Small intestine (tissue), 7 donors: Measurements from ENCODE around the gene TSHZ2. TPM values are rescaled to one million over a fixed set of nuclear protein-coding genes. Genes with fewer than 3 reads are reported as not detected.
"Not testable (repeated sequence)": the region's sequence is repeated elsewhere in the genome, so short reads cannot be mapped to it uniquely, and the experiment has no call there.

Source experiments
- DNase-seq, 2 donors: peaks; one replicate each; pipeline versions ENCODE4 v3.0.0 to v3.0.0-alpha.2; 2013
- FAIRE-seq: peaks from 2 replicates; lab custom pipeline; 2012; peaks lifted over from hg19 to GRCh38; lab: Jason Lieb, UNC
- H3K27ac ChIP-seq, 3 donors: one replicate each; pipeline ENCODE4 v1.5.1; 2013; ENCODE audit warnings: low read length in 2 of 3, mild to moderate bottlenecking in 2 of 3, control low read depth in 1 of 3, inconsistent platforms in 1 of 3, low read depth in 1 of 3, moderate library complexity in 1 of 3
- H3K27me3 ChIP-seq, 3 donors: one replicate each; pipeline ENCODE4 v1.6.1; 2013; ENCODE audit warnings: low read length in 3 of 3, inconsistent platforms in 1 of 3; ENCODE audit not compliant: control insufficient read depth in 3 of 3, insufficient read depth in 3 of 3
- H3K36me3 ChIP-seq, 3 donors: one replicate each; pipeline ENCODE4 v1.6.1; 2013; ENCODE audit warnings: low read length in 3 of 3, inconsistent platforms in 1 of 3, low read depth in 1 of 3, mild to moderate bottlenecking in 1 of 3, moderate library complexity in 1 of 3; ENCODE audit not compliant: control insufficient read depth in 3 of 3, insufficient read depth in 2 of 3
- H3K4me1 ChIP-seq, 3 donors: one replicate each; pipeline ENCODE4 v1.6.1; 2013; ENCODE audit warnings: low read length in 2 of 3, inconsistent platforms in 1 of 3, low read depth in 1 of 3, mild to moderate bottlenecking in 1 of 3, moderate library complexity in 1 of 3; ENCODE audit not compliant: control insufficient read depth in 3 of 3, insufficient read depth in 2 of 3
- H3K4me3 ChIP-seq, 3 donors: one replicate each; pipeline ENCODE4 v1.5.1; 2013; ENCODE audit warnings: low read length in 3 of 3, control low read depth in 1 of 3, inconsistent platforms in 1 of 3, low read depth in 1 of 3, mild to moderate bottlenecking in 1 of 3, moderate library complexity in 1 of 3
- H3K9me3 ChIP-seq, 2 donors: one replicate each; pipeline ENCODE4 v1.6.1; 2013; ENCODE audit warnings: low read depth in 1 of 2, low read length in 1 of 2; ENCODE audit not compliant: control insufficient read depth in 2 of 2, insufficient read depth in 1 of 2
- WGBS, 3 donors: extraction: QIAGEN DNeasy Blood & Tissue Kit; methylation state at CpG; one replicate each; pipeline ENCODE4 v1.1.7; 2013; 5-methylcytosine and 5-hydroxymethylcytosine counted together
- polyA plus RNA-seq, 4 donors: library from polyadenylated mRNA; stranded (reverse) in 3 of 4; unstranded in 1 of 4; fragments of 200-250 nt in 3 of 4; fragments of 120-200 nt in 1 of 4; gene quantifications; one replicate each; pipeline versions ENCODE4 v1.2.1 to v1.2.3, GENCODE V29; 2013
- donor health status: healthy with polysubstance abuse.
- donor health status: control.
- donor health status: control.
- donor health status: Bipolar disorder and iron deficiency.
- donor health status: healthy.

The TSHZ2 gene
- polyA plus RNA-seq, 4 donors = 0.67 to 4.4 (median 2.1) TPM

DNA sequence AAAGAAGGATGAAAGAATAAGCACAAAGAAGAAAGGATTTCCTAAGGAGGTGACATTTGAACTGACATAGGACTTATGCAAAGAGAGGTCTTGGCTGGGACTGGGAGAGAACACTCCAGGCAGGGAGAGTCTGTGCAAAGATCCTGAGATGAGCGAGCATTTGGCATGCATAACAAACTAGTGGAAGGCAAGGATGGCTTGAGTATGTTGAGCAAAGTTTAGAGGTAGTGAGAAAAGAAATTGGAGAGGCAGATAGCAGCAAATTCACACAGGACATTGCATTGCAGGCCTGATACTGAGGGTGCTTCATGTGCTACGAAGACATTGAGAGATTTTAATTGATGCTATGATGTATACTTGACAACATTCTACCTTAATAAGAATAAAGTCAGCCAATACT is 383.6 kb downstream of the TSHZ2 start:
- FAIRE-seq (no peak), DNase-seq (no peak)
- peaks cover 0 to 3% of the 10 kb centered on the region in 2 donors for H3K9me3 ChIP-seq
- no peak overlapping the region for H3K4me3 ChIP-seq
- no peak overlapping the region for H3K27ac ChIP-seq
- no peaks in the 10 kb centered on the region for H3K27me3 ChIP-seq
- H3K36me3 ChIP-seq = no peaks in the 10 kb centered on the region
- WGBS, 3 donors = 74 to 84% (median 75%) methylated on average over 2 of the region's 2 CpGs
- no peaks in the 10 kb centered on the region for H3K4me1 ChIP-seq

DNA sequence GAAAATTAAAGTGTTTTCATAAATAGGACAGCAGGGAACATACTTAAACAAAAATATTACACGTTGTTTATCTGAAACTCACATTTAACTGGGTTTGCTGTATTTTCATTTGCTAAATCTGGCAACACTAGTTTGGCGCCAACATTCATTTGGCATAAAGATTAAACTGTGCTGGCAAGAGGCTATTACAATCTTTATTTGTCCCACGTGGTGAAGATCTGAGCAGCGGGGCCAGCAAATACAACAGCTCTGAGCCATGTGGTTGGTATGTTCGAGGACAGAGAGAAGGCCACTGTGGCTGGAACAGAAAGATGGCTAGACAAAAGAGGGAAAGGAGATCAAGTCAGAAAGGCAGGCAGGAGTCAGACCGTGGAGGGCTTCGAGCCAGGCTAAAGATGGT is 387.3 kb downstream of the TSHZ2 start:
- DNase-seq (no peak), FAIRE-seq (no peak)
- WGBS, 3 donors = 80 to 82% (median 82%) methylated on average over 7 of the region's 7 CpGs
- H3K27me3 ChIP-seq = no peaks in the 10 kb centered on the region
- no peak overlapping the region for H3K4me3 ChIP-seq
- H3K27ac ChIP-seq = no peak overlapping the region
- H3K36me3 ChIP-seq = no peaks in the 10 kb centered on the region
- H3K4me1 ChIP-seq = no peaks in the 10 kb centered on the region
- H3K9me3 ChIP-seq = peaks cover 0 to 3% of the 10 kb centered on the region in 2 donors

DNA sequence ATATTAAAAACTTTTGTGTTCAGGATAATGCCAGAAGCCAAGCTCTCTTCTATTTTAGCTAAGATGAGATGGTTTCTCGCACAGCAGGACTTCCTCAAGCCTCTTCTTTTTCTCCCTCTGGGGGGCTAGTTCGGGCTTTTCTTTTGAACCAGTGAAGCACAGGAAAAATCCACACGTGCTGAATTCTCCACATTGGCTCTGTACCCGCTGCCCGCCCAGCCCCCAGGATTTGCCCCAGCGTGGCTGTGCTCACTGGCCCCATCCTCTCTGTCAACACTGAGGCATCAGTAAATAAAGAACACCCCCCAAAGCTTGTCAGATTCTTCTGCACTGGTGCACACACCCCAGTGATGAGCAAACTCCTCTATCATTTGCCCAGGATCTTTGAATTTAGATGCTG is 388.7 kb downstream of the TSHZ2 start:
- 76 to 92% (median 82%) methylated on average over 6 of the region's 6 CpGs for WGBS, 3 donors
- no peak for FAIRE-seq
- H3K27me3 ChIP-seq = no peaks in the 10 kb centered on the region

GRCh38 chr20:53362736-53363135 is 390.6 kb downstream of the TSHZ2 start:
- Histone ChIP-seq H3K4me1 (no peaks in the 10 kb centered on the region), H3K27me3 (no peaks in the 10 kb centered on the region), H3K36me3 (no peaks in the 10 kb centered on the region), H3K4me3 (no peak overlapping the region), H3K9me3 (no peaks in the 10 kb centered on the region), H3K27ac (no peak overlapping the region)
- DNase-seq (no peak), FAIRE-seq (no peak)
- 83 to 88% (median 87%) methylated on average over 8 of the region's 8 CpGs for WGBS, 3 donors

More for the DNA sequence above, 388.7 kb downstream of the TSHZ2 start:
- DNase-seq = no peak
- H3K4me3 ChIP-seq = no peak overlapping the region
- H3K4me1 ChIP-seq = no peaks in the 10 kb centered on the region
- H3K27ac ChIP-seq = no peak overlapping the region
- H3K36me3 ChIP-seq = no peaks in the 10 kb centered on the region
- H3K9me3 ChIP-seq = peaks cover 0 to under 1% of the 10 kb centered on the region in 2 donors

DNA sequence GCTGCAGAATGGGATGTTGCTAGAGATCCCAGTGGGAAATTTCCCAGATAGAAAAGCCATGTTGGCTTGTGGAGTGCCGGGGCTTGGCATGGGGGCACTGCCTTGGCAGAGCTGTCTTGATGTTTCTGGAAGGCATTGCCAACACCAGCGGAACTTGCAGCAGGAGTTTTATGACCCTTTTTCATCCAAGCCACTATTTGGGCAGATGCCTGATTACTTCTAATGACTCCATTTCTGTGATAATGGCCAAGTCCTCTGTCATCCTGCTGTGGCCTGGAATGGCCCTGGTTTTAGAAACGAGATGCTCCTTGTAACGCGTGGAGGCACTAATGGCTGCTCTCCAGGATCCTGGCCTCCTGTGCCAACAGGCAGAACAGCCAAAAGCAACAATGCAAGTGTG is 392.5 kb downstream of the TSHZ2 start:
- FAIRE-seq = no peak
- WGBS, 3 donors = 64 to 76% (median 69%) methylated on average over 5 of the region's 5 CpGs
- H3K4me3 ChIP-seq = no peak overlapping the region

DNA sequence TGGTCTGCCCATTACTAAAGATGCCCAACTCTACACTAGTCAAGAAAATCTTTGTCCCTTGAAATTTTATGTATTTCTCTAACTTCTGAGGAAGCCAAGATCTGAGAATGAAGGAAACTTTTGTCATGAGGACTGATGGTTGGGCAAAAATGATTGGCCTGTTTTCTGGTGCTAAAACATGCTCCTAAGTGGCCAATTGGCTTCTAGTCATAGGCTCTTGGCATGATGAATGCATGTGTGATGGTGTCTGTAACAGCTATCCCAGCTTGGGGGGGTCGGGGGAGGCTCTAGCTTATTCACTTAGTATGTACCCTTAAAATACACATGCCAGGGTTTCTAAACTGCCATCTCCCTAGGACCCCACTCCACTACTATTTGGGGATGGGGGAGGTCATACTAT is 392.9 kb downstream of the TSHZ2 start:
- H3K27ac ChIP-seq = no peak overlapping the region
- no peaks in the 10 kb centered on the region for H3K4me1 ChIP-seq
- no peak for FAIRE-seq
- no peak for DNase-seq
- WGBS, 3 donors = 45 to 56% (median 50%) methylated on average over 1 of the region's 1 CpG
- H3K36me3 ChIP-seq = no peaks in the 10 kb centered on the region
- no peaks in the 10 kb centered on the region for H3K9me3 ChIP-seq
- no peaks in the 10 kb centered on the region for H3K27me3 ChIP-seq
- H3K4me3 ChIP-seq = no peak overlapping the region

More for the DNA sequence above, 392.5 kb downstream of the TSHZ2 start:
- Histone ChIP-seq H3K27me3 (no peaks in the 10 kb centered on the region), H3K4me1 (no peaks in the 10 kb centered on the region), H3K27ac (no peak overlapping the region), H3K9me3 (no peaks in the 10 kb centered on the region), H3K36me3 (no peaks in the 10 kb centered on the region)
- DNase-seq = no peak

DNA sequence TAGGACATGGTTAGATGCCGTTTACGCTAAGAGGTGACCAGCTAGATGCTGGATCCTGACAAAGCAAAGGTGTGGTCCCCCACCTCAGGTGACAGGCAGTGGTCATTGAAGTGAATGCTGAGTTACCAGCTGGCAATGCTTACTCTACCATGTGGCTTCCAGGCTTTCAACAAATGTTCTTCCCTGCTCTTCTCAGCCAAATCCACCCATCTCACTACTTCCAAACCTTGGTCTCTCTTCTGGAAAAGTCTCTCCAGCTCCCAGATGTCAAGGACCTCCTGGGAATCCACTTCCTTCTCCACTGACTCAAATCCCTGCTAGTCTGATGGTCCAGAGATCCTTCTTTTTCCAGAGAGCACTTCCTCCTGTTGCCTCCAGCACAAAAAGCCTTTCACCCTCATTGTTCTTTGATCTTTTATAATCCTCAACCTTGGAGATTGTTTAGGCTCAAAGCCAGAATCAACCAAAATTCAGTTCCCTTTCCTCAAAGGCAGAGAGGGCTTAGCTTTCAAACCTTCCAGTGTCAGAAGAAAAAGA is 393.4 kb downstream of the TSHZ2 start:
- H3K36me3 ChIP-seq = no peaks in the 10 kb centered on the region
- H3K27me3 ChIP-seq = no peaks in the 10 kb centered on the region
- FAIRE-seq (no peak), DNase-seq (peak in 1 of 2 donors; percentile 43)
- H3K27ac ChIP-seq = no peak overlapping the region
- peaks cover 0 to under 1% (median 0%) of the 10 kb centered on the region in 3 donors for H3K4me1 ChIP-seq
- no peaks in the 10 kb centered on the region for H3K9me3 ChIP-seq
- 95 to 100% (median 95%) methylated on average over 2 of the region's 2 CpGs for WGBS, 3 donors
- H3K4me3 ChIP-seq = no peak overlapping the region

DNA sequence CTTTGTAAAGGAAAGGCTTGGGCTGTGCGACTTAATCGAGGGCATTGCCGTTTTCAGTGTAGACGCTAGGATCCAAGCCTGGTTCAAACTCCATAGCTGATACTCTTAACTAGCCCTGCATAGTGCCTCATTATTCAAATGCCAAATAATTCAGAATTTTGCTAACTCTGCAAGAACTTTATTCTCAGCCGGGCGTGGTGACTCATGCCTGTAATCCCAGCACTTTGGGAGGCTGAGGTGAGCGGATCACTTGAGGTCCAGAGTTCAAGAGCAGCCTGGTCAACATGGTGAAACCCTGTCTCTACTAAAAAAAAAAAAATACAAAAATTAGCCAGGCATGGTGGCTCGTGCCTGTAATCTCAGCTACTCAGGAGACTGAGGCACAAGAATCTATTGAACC is 394.8 kb downstream of the TSHZ2 start:
- FAIRE-seq, H3K36me3 ChIP-seq, H3K27me3 ChIP-seq, H3K4me1 ChIP-seq, H3K9me3 ChIP-seq, H3K27ac ChIP-seq, H3K4me3 ChIP-seq: not testable (repeated sequence)
- 49 to 77% (median 64%) methylated on average over 8 of the region's 8 CpGs for WGBS, 3 donors
- peak in 1 of 2 donors; percentile 40 for DNase-seq

- FAIRE-seq = no peak
- 87 to 91% (median 88%) methylated on average over 7 of the region's 7 CpGs for WGBS, 3 donors
- H3K27me3 ChIP-seq = no peaks in the 10 kb centered on the region
These were observed 397.7 kb downstream of the TSHZ2 start for GRCh38 chr20:53369871-53370270.

More at GRCh38 chr20:53369871-53370270, 397.7 kb downstream of the TSHZ2 start:
- no peak for DNase-seq
- no peak overlapping the region for H3K27ac ChIP-seq
- H3K4me3 ChIP-seq = no peak overlapping the region
- no peaks in the 10 kb centered on the region for H3K36me3 ChIP-seq
- peaks cover 0 to 3% (median 0%) of the 10 kb centered on the region in 3 donors for H3K4me1 ChIP-seq
- no peaks in the 10 kb centered on the region for H3K9me3 ChIP-seq
